A673 (cell line): Measurements from ENCODE around the gene DSE.

Experiments
- CTCF ChIP-seq: fragments of 300-800, 200-600 bp; sonication (generic); conservative IDR thresholded peaks from 2 replicates; pipeline ENCODE4 v1.5.1; 2017; ENCODE audit warnings: low read depth, mild to moderate bottlenecking, antibody characterized with exemption, low read length, moderate library complexity, mixed read lengths
- EZH2 ChIP-seq: fragments of 200-600 bp; sonication (generic); IDR thresholded peaks from 2 replicates; pipeline ENCODE4 v1.6.1; 2017; ENCODE audit warnings: borderline replicate concordance, low read depth, mild to moderate bottlenecking, mixed read lengths, antibody characterized with exemption, low read length; ENCODE audit not compliant: poor library complexity, severe bottlenecking

- TF ChIP-seq CTCF (no peak), EZH2 (no peak)
Observed at GRCh38 chr6:116444575-116444974, 73.8 kb downstream of the DSE start.
